GM12878 (cell line): ENCODE measurements around the gene P2RX6.

ENCODE experiments used
- POLR2A ChIP-seq: IDR thresholded peaks from 2 replicates; pipeline ENCODE4 v1.6.1; 2011; ENCODE audit warnings: low read depth, mild to moderate bottlenecking, low read length
- RAD51 ChIP-seq: fragments of 450-650 bp; IDR thresholded peaks from 2 replicates; pipeline ENCODE4 v1.6.1; 2016; ENCODE audit warnings: moderate library complexity, mild to moderate bottlenecking, inconsistent platforms
- TAF1 ChIP-seq: IDR thresholded peaks from 2 replicates; pipeline ENCODE4 v1.6.1; 2011; ENCODE audit warnings: mild to moderate bottlenecking, low read depth, low read length, borderline replicate concordance

DNA sequence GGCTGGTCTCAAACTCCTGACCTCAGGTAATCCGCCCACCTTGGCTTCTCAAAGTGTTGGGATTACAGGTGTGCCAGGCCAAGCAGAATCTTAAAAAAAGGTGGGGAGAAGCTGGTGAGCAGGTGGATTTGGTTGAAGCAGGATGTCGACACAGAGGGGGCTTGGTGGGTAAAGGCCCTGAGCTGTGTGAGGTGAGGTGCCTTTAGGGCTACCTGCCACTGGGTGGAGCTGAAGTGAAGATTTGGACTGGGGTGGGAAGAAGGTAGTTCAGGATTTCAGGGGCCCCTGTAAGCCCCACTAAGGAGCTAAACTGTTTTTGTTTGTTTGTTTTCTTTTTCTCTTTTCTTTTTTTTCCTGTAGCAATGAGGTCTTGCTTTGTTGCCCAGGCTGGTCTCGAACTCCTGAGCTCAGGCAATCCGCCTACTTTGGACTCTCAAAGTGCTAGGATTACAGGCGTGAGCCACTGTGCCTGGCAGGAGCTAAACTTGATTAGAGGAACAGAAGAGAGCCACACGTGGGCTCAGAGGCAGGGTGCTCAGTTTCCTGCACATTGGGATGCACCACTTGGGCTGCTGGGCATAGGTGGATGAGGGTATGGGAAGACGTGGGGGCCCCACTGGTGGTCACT, 6.0 kb downstream of the P2RX6 start:
- TF ChIP-seq POLR2A (no peak), RAD51 (no peak), TAF1 (no peak)
